Eye (tissue), 1 donor: ENCODE results near the gene ITGBL1.

Experiments
- DNase-seq: peaks from one replicate; pipeline ENCODE4 v3.0.0-alpha.2; 2015

Gene ITGBL1

DNA sequence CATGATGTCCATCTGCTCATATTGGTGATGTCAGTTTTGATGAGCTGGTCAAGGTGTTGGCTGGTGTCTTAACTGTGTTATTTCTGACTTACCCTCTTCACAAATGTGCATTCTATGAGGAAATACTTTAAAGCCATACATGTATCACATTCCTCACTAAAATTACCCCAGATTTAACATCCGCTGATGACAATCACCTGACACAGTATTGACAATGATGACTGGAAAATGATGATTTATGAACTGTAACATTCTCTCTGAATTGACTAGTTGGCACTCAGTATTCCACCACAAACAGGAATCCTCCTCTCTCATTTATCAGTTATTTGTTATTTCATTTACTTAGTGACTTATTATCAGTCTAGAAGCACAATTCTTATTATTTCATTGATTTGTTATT lies 117.3 kb downstream of the ITGBL1 start:
- DNase-seq = no peak

DNA sequence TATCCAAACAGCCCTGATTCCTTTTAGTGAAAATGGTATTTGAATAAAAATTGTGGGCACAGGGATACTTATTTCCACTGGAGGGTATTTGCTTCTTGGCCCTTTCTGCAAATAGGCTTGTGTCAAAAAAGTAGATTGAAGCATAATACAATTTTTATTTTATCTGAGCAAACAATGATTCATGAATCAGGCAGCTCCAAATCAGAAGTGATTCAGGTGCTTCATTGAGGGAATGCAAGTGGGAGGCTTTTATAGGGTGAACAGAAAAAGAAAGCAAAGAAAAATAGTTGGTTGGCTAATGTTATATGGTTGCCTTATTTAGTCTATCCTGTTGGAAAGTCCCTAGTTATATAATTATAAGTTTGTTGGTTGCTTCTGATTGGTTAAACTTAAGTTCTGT lies 117.9 kb downstream of the ITGBL1 start:
- no peak for DNase-seq

DNA sequence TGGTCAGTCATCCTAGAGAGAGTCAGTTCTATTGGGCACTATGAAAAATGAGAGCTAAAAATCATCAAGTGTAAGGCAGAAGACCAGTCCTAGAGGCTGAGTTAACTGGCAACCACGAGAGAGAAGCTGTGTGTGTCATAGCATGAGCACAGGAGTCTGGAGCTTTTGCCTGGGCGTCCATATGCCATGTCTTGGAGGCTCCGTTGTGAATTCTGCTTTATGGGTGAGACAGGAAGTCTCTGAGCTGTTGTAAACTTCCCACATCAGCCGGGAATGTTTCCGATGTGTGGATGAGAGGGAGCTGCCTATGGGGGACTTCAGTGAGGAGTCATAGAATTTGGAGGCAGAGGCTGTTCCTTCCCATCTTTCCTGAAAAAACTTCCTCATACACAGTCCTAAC lies 120.0 kb downstream of the ITGBL1 start:
- no peak for DNase-seq

DNA sequence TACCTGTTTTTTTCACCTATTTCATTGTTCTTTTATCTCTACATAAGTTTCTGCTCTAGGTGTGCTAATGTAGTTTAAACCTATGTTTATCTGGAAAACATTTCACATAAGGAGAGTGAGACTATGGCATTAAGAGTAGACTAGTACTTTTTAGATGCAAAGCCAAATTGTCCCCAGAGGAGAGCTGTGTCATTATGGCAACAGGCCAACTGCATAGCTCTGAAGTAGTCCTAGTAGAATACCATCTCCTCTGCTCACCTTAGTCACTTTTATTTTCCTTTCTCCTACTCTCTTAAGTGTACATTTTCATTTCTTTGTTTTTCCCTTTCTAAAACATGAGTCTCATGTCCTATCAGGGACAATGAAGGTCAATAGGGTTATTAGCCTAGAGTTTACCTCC lies 123.1 kb downstream of the ITGBL1 start:
- DNase-seq = no peak

DNA sequence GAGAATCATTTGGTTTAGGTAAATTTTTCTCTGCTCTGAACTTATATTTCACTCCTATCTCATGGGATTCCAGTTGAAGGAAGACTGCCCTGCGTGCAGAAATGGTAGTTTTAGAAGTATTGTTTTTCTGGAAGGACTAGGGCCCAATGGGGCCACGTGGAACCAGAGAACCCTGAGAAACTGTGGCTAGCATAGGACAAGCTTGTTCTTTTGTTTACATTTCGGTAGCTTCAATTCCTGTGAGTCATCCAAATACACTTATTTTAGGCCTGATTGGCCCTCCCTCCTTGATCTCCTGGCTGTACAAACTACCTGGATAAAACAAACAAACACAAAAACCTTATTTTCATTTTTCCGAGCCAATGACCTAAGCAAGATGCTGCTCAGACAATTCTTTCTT lies 124.0 kb downstream of the ITGBL1 start:
- DNase-seq = no peak

DNA sequence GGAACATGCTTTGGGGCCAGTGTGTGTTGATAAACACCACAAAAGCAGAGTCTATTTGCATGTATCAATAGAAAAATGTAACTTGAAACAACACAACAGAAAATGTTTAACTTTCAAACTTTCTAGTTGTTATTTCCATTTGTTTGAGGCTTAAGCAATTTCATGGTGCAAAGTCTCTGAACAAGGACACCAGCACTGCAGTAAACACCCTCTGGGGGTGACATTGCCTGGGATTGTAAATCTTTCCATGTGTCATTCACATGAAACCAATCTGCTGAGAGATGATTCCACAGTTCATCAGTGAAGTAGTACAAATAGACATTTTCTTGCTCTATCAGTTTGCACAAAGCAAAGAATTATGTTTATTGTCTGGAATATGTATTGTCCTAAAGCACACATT lies 124.5 kb downstream of the ITGBL1 start:
- DNase-seq = no peak

DNA sequence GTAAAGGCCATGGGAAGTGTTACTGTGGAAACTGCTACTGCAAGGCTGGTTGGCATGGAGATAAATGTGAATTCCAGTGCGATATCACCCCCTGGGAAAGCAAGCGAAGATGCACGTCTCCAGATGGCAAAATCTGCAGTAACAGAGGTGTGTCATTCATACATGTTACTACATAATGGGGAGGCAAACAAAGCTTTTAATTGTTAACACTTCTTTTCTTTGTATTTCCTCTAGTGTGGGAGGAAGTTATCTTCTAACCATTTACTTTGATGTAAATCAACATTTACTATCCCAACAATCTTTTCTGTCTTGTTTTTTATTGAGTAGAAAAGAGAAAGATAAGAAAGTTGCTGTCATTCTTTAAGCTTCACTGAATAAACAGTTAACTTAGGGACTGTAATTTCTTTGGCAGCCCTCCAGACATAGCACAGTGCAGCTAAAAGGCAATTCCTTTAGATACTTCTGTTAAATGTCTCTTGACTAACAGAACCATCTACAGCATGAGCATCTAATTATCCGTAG lies 126.9 kb downstream of the ITGBL1 start:
- DNase-seq = peak; percentile 82

DNA sequence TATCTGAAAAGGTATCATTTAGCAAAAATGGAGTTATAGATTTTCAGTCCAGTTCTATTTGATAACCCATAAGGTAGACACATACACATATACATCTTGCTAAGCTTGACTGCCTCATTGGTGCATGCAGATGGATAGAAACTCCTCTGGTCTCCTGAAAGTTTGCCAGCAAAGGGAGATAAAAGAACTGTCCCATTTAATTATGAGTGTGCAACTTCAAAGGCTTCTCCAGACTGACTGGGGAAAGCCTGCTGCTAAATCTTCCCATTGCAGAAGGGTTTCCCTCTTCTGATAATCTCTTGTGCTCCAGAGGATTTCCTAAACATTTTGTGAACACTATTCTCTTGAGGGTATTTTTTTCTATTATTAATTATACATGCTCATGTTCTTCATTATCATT lies 131.9 kb downstream of the ITGBL1 start:
- DNase-seq = peak; percentile 83

DNA sequence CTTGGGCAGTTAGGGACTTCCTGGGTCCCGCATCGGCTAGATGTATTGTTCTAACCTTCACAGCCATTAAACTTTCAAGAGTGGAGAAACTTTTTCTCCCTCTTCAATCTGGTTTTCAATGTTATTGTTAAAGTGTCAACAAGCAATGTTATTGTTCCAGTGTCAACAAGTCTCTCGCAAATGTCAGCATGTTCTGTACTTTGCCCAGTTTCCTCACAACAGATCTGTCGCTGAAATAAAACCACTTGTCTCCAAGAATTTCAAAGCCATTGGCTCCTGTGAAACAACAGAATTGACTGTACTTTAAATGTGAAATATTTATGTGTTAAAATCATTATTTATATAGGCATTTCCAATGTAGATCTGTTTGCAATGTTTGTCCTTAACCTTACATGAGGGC lies 138.0 kb downstream of the ITGBL1 start:
- DNase-seq = no peak

DNA sequence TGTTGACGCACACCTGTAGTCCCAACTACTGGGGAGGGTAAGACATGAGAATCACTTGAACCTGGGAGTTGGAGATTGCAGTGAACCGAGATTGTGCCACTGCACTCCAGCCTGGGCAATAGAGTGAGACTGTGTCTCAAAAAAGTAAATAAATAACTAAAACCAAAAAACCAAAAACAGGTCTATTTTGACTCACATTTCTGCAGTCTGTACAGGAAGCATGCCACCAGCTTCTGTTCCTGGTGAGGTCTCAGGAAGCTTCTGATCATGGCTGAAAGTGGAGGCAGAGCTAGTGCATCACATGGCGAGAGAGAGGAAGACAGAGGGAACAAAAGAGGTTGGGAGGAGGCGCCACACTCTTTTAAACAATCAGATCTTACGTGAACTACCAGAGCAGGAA lies 142.5 kb downstream of the ITGBL1 start:
- no peak for DNase-seq

DNA sequence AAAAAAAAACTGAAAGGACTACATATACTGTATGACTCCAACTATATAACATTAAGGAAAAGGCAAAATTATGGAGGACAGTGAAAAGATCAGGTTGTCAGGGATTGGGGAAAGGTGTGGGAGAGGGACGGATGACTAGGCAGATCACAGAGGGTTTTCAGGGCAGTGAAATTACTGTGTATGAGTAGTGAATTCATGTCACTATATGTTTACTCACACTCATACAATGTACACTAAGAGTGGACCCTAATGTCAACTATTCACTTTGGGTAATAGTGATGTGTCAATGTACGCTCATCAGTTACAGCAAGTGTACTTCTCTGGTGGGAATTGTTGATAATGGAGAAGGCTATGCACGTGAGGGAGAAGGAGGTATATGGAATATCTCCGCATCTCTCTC lies 144.3 kb downstream of the ITGBL1 start:
- no peak for DNase-seq

DNA sequence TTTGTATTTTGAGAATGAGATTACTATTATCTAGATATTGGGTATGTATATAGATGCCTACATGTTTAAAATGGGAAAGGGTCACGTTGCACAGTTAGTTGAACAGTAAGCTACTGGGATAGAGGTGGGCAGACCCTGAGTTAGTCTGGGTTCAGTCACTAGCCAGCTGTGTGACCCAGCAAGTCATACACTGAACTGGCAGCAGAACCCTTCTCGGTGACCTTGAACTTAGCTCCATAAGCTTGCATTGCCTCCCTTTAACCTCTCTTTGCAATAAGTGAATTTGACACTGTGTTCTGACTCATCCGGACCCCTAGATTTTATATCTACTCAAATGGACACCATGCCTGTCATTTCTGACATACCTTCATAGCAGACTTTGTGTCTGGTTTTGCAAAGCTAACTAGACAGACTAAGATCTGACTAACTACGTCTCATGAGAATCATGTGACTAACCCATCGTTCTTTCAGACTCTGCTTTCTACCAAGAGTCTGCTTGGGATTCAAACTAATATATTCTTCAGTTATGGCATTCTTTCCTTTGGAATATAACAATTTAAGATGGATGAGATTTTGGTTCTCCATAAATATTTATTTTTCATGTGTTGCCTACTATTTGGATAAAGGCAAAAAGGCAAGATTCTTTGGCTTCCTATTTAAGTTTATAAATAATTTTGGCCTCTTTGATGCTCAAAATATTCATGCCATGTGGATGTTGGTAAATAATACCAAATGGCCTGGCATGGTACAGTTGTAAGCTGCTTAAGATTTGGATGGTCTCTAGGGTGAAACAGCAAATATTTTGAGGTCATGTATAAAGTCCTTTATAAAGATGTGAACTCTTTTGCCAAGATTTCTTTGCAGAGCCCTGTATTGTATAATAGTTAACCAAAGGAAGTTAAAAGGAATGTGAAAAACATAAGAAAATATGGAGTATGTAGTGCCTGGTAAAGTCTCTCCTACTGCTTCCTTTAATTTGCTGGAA lies 159.3 kb downstream of the ITGBL1 start:
- no peak for DNase-seq

DNA sequence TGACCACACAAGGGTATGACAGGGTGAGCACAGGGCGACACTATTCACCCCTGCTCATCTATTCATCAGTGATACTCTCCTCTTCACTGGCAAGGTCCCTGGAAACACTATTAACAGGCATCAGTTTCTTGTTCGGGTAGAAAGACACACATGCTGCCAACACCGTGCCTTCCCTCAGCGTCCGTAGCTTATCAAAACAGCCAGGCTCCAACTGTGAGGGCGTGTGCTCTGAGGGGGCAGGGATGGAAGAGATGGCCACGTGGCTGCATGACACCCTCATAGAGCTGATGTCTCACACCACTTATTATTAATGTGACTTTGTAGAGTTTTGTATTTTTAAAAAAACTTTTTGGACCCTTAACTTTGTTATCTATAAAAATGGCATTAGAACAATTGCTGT lies 160.3 kb downstream of the ITGBL1 start:
- no peak for DNase-seq

DNA sequence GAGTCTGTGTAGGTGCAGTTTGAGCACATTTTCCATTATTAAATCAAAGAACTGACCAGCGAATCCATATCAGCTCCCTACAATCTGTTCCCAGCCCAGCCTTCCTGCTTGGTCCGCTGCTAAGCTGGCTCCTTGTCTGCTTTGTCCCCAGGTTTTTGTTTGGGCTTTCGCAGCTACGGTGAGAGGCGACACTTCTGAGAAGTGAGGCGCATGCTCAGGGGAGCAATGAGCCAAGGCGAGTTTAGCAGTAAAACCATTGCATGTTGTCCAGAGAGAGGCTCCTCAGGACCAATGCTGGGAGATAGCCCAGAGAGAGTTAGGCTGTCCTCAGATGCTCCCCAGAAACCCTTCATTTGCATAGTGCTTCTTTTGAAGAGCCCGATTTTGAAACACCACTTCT lies 162.0 kb downstream of the ITGBL1 start:
- DNase-seq = no peak

DNA sequence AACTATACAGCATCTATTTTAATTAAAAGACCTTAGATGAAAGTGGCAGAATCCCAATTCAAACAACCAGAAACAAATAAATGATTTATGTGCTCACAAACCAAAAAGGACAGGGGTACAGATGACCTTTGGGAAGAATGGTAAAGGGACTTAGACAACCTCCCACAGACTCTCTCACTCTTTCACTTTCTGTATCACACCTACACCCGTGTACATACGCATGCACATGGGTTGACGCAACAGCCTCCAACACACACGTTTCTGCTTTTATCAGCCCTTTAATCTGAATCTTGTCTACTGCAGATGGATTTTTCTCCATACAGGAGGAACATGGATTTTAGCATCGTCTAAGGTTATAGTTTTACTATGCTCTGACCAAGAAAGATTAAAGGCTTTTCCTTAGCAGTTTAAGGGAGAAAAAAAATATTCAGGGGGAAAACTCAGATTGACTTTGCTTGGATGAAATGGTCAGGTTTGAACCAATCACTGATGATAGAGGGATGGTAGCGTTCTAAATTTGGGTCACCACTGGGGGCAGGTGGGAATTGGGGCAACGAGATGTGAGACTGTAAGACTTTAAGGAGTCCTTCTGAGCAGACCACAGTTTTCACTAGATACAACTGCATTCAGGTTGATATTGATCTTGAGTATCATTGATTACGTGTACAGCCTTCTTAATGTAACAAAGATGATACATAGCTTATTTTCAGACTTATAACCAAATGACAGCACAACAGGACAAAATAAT lies 166.1 kb downstream of the ITGBL1 start:
- no peak for DNase-seq

DNA sequence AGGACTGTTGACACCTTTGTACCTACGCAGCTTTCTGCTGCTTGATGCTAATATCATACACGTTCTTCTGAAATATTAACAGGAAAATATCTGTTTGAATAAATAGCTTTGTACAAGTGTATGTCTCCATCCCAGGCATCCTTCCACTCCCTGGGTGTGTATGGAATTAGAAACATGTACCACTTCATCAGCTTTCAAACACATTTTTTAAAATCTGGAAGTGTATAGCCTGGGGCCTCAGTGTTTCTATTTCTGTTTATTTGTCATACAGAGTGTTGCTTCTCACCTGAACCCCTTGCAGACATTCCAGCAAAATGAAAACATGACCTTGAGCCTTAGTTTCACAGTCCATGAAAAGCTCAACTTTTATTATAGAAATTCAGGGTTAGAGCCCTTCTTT lies 168.6 kb downstream of the ITGBL1 start:
- DNase-seq = no peak

DNA sequence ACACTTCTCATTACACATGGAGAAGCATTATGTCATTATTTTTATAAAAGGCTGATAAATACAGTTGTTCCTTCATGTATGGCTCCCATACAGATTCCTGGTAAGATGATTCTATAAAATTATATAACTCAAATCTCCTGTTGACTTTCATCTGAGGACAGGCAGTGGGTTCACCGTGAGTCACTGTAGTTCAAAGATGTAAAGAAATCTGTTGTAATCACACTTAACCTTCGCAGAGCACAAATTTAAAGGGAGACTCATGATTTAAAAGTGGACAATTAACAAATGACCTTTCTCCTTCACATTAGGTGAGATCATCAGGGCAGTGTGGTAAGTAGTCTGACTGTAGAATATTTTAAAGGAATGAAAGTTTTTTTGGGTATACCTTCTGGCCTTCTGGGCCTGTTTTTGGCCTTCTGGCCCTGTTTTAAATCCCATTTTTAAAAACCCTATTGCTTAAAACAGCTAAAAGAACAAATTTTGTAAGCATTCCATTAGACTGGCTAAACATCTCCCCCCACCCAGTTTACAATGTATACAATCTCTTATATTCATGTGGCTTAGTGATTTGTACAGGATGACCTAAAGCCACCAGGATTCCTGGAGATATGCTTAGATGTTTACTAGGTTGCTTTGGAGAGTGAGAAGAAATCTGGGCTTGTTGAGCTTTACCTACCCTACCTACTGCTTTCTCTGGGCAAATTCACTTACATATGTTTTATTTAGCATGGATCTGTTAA lies 171.2 kb downstream of the ITGBL1 start:
- DNase-seq = no peak

DNA sequence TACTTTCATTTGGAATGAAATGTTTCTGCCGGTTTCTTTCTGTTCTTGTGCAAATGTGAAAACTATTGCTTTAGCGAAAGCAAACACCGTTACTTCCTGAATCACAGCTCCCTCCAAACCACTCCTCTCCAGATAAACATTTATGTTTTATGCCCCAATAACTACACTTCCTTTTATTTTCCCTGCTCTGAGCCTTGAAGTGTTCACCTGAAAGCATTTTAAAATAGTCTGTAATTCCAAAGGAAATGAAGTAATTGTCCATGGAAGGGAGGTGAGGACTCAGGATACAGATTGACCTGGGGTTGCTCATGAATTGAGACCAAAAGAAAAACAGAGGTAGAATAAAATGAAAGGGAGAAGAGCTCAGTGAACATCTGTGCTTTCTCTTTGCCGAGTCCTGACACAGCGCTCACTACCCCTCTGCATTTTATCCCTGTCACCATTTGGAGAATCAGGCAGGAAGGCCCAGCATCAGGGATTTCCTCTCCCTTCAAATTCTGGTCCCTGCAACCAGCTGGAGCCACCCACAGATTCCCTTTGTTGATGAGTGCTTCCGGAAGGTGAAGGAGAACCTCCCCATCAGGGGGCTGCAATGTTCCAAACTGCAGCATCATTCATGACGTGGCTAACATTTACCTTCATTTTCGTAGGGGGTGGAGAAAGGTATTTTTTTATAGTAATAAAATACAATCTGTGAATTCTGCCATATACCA lies 171.9 kb downstream of the ITGBL1 start:
- peak; percentile 16 for DNase-seq

DNA sequence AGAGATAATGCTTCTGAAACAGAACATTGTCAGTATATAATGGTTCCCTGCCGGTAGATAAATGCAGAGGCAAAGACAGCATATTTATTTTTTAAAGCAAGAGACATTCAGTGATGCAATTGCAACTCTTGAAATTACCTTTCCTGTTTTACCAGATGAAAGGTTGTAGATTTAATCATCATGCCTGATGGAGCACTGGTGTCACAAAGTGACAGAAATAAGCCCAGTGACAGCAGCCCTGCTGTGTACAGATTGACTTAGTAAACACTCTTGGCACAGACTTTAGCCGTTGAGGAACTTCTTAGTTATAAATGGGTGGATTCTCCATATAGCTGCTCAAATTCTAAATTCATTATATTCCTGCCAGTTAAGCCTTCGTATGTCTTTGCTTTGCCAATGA lies 172.5 kb downstream of the ITGBL1 start:
- peak; percentile 32 for DNase-seq

DNA sequence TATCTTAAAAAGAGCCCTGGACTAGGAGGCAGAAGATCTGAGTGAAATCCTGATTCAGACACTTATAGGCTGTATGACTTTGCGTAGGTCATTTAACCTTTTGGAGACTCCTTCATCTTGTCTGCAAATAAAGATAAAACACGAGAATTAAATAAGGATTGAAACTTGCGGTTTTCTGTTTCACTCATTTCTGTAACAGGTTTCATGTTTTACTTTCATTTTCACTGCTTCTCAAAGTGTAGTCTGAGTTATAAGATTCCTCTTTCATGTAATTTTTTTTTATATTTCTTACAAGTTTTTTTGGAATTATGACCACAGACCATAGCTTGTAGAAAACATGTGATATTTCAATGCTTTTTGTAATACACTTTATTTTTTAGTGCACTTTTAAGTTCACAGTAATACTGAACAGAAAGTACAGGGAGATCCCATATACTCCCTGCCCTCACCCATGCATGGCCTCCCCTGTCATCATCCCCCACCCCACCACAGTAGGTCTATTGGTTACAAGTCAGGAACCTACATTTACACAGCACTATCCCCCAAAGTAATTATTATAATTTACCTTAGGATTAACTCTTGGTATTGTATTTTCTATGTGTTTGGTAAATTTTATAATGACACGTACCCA lies 174.6 kb downstream of the ITGBL1 start:
- DNase-seq = no peak

DNA sequence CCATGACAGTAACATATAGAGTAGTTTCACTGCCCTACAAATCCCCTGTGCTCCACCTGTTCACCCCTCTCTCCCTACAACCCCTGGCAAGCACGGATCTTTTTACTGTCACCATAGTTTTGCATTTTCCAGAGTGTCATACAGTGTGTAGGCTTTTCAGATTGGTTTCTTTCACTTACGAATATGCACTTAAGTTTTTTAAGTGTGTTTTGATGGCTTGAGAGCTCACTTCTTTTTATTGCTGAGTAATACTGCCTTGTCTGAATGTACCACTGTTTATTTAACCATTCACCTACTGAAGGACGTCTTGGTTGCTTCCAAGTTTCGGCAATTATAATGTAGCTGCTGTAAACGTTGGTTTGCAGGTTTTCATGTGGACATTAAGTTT lies 175.1 kb downstream of the ITGBL1 start:
- DNase-seq = no peak

DNA sequence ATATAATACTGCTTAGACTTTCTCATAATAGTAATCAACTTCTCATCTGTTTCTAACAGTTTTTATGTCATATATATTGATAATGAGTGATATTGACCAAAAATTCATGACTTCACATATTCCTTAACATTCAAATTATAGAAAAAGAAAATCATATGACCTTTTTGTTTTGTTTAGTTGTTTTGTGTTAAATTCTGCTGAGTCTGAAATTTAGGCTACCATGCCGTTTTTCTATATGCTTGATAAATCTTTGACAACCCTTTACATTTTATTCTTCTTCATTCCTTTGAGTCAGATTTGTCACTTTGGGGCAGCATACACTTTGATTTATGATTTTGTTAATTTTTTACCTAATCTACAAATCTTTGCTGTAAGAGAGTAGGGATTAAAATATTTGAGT lies 176.4 kb downstream of the ITGBL1 start:
- DNase-seq = no peak
